22Rv1 (cell line): Measurements from ENCODE around the gene CCDC102A.

ENCODE experiments used
- CTCF ChIP-seq: fragments of 450-650 bp; IDR thresholded peaks from 2 replicates; pipeline ENCODE4 v1.5.1; 2017; ENCODE audit warnings: mild to moderate bottlenecking
- ZFX ChIP-seq: fragments of 450-650 bp; IDR thresholded peaks from 2 replicates; pipeline ENCODE4 v1.6.1; 2017; ENCODE audit warnings: antibody characterized with exemption, borderline replicate concordance

GRCh38 chr16:57566436-57566835 lies 30.1 kb upstream of the CCDC102A start:
- TF ChIP-seq CTCF, result no peak
- TF ChIP-seq ZFX, result no peak
